H9 (cell line): ENCODE measurements around the gene COQ8A. TPM values are rescaled to one million over a fixed set of nuclear protein-coding genes. Genes with fewer than 3 reads are reported as not detected.

Source experiments
- DNase-seq: peaks from one replicate; pipeline ENCODE4 v3.0.0-alpha.2; 2017
- H2AFZ ChIP-seq: one replicate; pipeline ENCODE4 v1.6.1; 2013; ENCODE audit warnings: mild to moderate bottlenecking, low read length, control low read depth, moderate library complexity
- H2AK5ac ChIP-seq: 2 replicates; pipeline ENCODE4 v1.6.1; 2013; ENCODE audit warnings: low read length, control low read depth, mixed read lengths; ENCODE audit not compliant: insufficient read length
- H2BK120ac ChIP-seq: one replicate; pipeline ENCODE4 v1.6.1; 2013; ENCODE audit warnings: low read depth, mild to moderate bottlenecking, low read length, control low read depth, inconsistent platforms; ENCODE audit not compliant: poor library complexity, severe bottlenecking
- H2BK12ac ChIP-seq: 2 replicates; pipeline ENCODE4 v1.6.1; 2013; ENCODE audit warnings: low read length, control low read depth, mixed read lengths, low read depth; ENCODE audit not compliant: insufficient read length
- H2BK15ac ChIP-seq: 2 replicates; pipeline ENCODE4 v1.6.1; 2013; ENCODE audit warnings: low read depth, low read length, control low read depth
- H2BK20ac ChIP-seq: one replicate; pipeline ENCODE4 v1.6.1; 2013; ENCODE audit warnings: low read depth, mild to moderate bottlenecking, low read length, control low read depth, inconsistent platforms; ENCODE audit not compliant: poor library complexity, severe bottlenecking
- H2BK5ac ChIP-seq: 2 replicates; pipeline ENCODE4 v1.6.1; 2013; ENCODE audit warnings: low read length, control low read depth, mixed read lengths; ENCODE audit not compliant: insufficient read length
- H3K14ac ChIP-seq: 2 replicates; pipeline ENCODE4 v1.6.1; 2013; ENCODE audit warnings: low read length, control low read depth; ENCODE audit not compliant: insufficient read depth
- H3K18ac ChIP-seq: 2 replicates; pipeline ENCODE4 v1.6.1; 2013; ENCODE audit warnings: low read depth, mild to moderate bottlenecking, mixed read lengths, low read length, control low read depth; ENCODE audit not compliant: insufficient read length
- H3K23ac ChIP-seq: 2 replicates; pipeline ENCODE4 v1.6.1; 2013; ENCODE audit warnings: low read length, control low read depth, mixed read lengths, low read depth; ENCODE audit not compliant: insufficient read length
- H3K23me2 ChIP-seq: 2 replicates; pipeline ENCODE4 v1.6.1; 2013; ENCODE audit warnings: low read depth, mild to moderate bottlenecking, mixed read lengths, low read length, control low read depth; ENCODE audit not compliant: insufficient read length, poor library complexity, severe bottlenecking
- H3K27ac ChIP-seq: 2 replicates; pipeline ENCODE4 v1.5.1; 2013; ENCODE audit warnings: low read length, control low read depth, mixed read lengths, low read depth; ENCODE audit not compliant: insufficient read length
- H3K27me3 ChIP-seq: 2 replicates; pipeline ENCODE4 v1.6.1; 2013; ENCODE audit warnings: low read length, control low read depth, inconsistent platforms; ENCODE audit not compliant: insufficient read depth
- H3K4ac ChIP-seq: 2 replicates; pipeline ENCODE4 v1.6.1; 2013; ENCODE audit warnings: low read depth, mild to moderate bottlenecking, control low read depth, inconsistent platforms, low read length, moderate library complexity
- H3K4me1 ChIP-seq: 2 replicates; pipeline ENCODE4 v1.6.1; 2013; ENCODE audit warnings: low read length, control low read depth, inconsistent platforms; ENCODE audit not compliant: insufficient read depth
- H3K4me2 ChIP-seq: 2 replicates; pipeline ENCODE4 v1.6.1; 2013; ENCODE audit warnings: low read length, control low read depth, mixed read lengths; ENCODE audit not compliant: insufficient read length, insufficient read depth
- H3K56ac ChIP-seq: 2 replicates; pipeline ENCODE4 v1.6.1; 2013; ENCODE audit warnings: low read depth, mild to moderate bottlenecking, mixed read lengths, low read length, control low read depth; ENCODE audit not compliant: insufficient read length
- H3K79me1 ChIP-seq: 2 replicates; pipeline ENCODE4 v1.6.1; 2013; ENCODE audit warnings: low read depth, mild to moderate bottlenecking, moderate library complexity, low read length, control low read depth, inconsistent platforms; ENCODE audit not compliant: insufficient read depth, poor library complexity, severe bottlenecking
- H3K79me2 ChIP-seq: 2 replicates; pipeline ENCODE4 v1.6.1; 2013; ENCODE audit warnings: low read length, control low read depth, inconsistent platforms; ENCODE audit not compliant: insufficient read depth
- H3K9ac ChIP-seq: 2 replicates; pipeline ENCODE4 v1.6.1; 2013; ENCODE audit warnings: low read length, control low read depth, mixed read lengths; ENCODE audit not compliant: insufficient read length; ENCODE audit errors: extremely low read depth
- H3K9me3 ChIP-seq: one replicate; pipeline ENCODE4 v1.6.1; 2013; ENCODE audit warnings: low read depth, low read length, inconsistent platforms; ENCODE audit not compliant: control insufficient read depth
- H3T11ph ChIP-seq: one replicate; pipeline ENCODE4 v1.6.1; 2013; ENCODE audit warnings: mild to moderate bottlenecking, low read length, control low read depth, inconsistent platforms
- H4K20me1 ChIP-seq: one replicate; pipeline ENCODE4 v1.6.1; 2013; ENCODE audit not compliant: control insufficient read depth, insufficient read length, insufficient read depth
- H4K5ac ChIP-seq: 2 replicates; pipeline ENCODE4 v1.6.1; 2013; ENCODE audit warnings: low read depth, mild to moderate bottlenecking, mixed read lengths, low read length, control low read depth; ENCODE audit not compliant: insufficient read length
- H4K8ac ChIP-seq: replicated peaks from 2 replicates; pipeline ENCODE4 v1.6.1; 2013; ENCODE audit warnings: low read length, control low read depth, mixed read lengths, low read depth; ENCODE audit not compliant: insufficient read length
- H4K91ac ChIP-seq: 2 replicates; pipeline ENCODE4 v1.6.1; 2013; ENCODE audit warnings: low read depth, mild to moderate bottlenecking, moderate library complexity, mixed read lengths, low read length, control low read depth; ENCODE audit not compliant: insufficient read length
- H3K27ac Mint-ChIP-seq, 3 experiments: 2 replicates in 2 of 3; 3 replicates in 1 of 3; pipeline ENCODE4 v1.8.0; 2020 to 2021; ENCODE audit warnings: mixed read lengths in 3 of 3, mild to moderate bottlenecking in 1 of 3, moderate library complexity in 1 of 3
- H3K27me3 Mint-ChIP-seq: 2 replicates; pipeline ENCODE4 v1.8.0; 2021; ENCODE audit warnings: low read depth, mild to moderate bottlenecking, moderate library complexity, mixed read lengths
- H3K36me3 Mint-ChIP-seq, 3 experiments: 2 replicates in 2 of 3; 3 replicates in 1 of 3; pipeline ENCODE4 v1.8.0; 2020 to 2021; ENCODE audit warnings: low read depth in 3 of 3, mixed read lengths in 3 of 3; ENCODE audit not compliant: insufficient read depth in 1 of 3
- H3K4me1 Mint-ChIP-seq, 2 experiments: 2 replicates each; pipeline ENCODE4 v1.8.0; 2020; ENCODE audit warnings: mixed read lengths in 2 of 2
- H3K4me3 Mint-ChIP-seq, 2 experiments: 2 replicates in 1 of 2; 3 replicates in 1 of 2; pipeline ENCODE4 v1.8.0; 2020 to 2021; ENCODE audit warnings: mild to moderate bottlenecking in 2 of 2, mixed read lengths in 2 of 2, moderate library complexity in 1 of 2
- H3K9me3 Mint-ChIP-seq, 2 experiments: 2 replicates in 1 of 2; 3 replicates in 1 of 2; pipeline ENCODE4 v1.8.0; 2020; ENCODE audit warnings: mild to moderate bottlenecking in 2 of 2, mixed read lengths in 2 of 2, moderate library complexity in 1 of 2
- WGBS: extraction: QIAGEN DNeasy Blood & Tissue Kit; methylation state at CpG from one replicate; pipeline ENCODE4 v1.1.7; 2013; ENCODE audit warnings: missing lambda C conversion rate, low lambda C conversion rate, mixed read lengths; ENCODE audit not compliant: insufficient read length; ENCODE audit errors: extremely low coverage; 5-methylcytosine and 5-hydroxymethylcytosine counted together
- total RNA-seq: library from RNA; stranded (reverse); gene quantifications from 2 replicates; pipeline ENCODE4 v1.2.1, GENCODE V29; 2021
- TF ChIP-seq, protein P1 (sequence below): fragments of 200-600 bp; sonication (generic); conservative IDR thresholded peaks from 3 replicates; pipeline ENCODE4 v1.8.0; 2021; ENCODE audit warnings: antibody characterized with exemption, mild to moderate bottlenecking

Gene COQ8A
- total RNA-seq, 1 experiment from 2014 or later, result 26.0 TPM

DNA sequence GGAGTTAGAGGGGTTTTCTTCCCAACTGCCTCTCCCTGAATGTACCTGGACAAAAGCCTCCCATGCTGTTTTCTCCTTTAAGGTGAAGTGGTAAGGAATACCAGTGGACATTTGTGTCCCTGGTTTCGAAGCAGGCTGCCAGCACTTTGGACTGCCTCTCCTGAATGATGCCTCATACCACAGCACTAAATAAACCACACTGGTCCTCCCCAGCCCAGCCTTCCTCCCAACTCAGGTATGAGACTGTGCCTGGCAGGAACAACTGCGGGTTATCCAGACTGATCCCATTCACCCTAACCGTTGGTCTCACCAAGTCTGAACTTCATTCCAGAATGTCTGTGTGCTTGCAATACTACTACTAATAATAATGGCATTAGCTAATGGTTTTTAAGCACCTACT, 9.3 kb downstream of the COQ8A start:
- no peak overlapping the region for H3K14ac ChIP-seq
- H3K27ac Mint-ChIP-seq, result no peak overlapping the region
- H3K9me3 ChIP-seq, result no peaks in the 10 kb centered on the region
- WGBS, result no CpG with 5 or more reads among the region's 3 CpGs
- no peak overlapping the region for H2BK20ac ChIP-seq
- H3K4me2 ChIP-seq, result no peak overlapping the region
- H2AK5ac ChIP-seq, result no peak overlapping the region
- no peak overlapping the region for H4K8ac ChIP-seq
- H3K4me1 Mint-ChIP-seq, result peaks cover 31 to 45% of the 10 kb centered on the region in 2 experiments
- no peak overlapping the region for H4K91ac ChIP-seq
- H2BK5ac ChIP-seq, result no peak overlapping the region
- no peak overlapping the region for H3K18ac ChIP-seq
- H3K27me3 ChIP-seq, result no peaks in the 10 kb centered on the region
- H4K5ac ChIP-seq, result no peak overlapping the region
- no peak overlapping the region for H2BK15ac ChIP-seq
- peaks cover 1 to 7% (median 6%) of the 10 kb centered on the region in 3 experiments; a peak in 5 of 7 replicates for H3K36me3 Mint-ChIP-seq
- H3K27me3 Mint-ChIP-seq, result no peaks in the 10 kb centered on the region
- no peak overlapping the region for H3K9ac ChIP-seq
- TF ChIP-seq, protein P1, sequence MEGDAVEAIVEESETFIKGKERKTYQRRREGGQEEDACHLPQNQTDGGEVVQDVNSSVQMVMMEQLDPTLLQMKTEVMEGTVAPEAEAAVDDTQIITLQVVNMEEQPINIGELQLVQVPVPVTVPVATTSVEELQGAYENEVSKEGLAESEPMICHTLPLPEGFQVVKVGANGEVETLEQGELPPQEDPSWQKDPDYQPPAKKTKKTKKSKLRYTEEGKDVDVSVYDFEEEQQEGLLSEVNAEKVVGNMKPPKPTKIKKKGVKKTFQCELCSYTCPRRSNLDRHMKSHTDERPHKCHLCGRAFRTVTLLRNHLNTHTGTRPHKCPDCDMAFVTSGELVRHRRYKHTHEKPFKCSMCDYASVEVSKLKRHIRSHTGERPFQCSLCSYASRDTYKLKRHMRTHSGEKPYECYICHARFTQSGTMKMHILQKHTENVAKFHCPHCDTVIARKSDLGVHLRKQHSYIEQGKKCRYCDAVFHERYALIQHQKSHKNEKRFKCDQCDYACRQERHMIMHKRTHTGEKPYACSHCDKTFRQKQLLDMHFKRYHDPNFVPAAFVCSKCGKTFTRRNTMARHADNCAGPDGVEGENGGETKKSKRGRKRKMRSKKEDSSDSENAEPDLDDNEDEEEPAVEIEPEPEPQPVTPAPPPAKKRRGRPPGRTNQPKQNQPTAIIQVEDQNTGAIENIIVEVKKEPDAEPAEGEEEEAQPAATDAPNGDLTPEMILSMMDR, result no peak
- H3K79me2 ChIP-seq, result no peaks in the 10 kb centered on the region
- H3K4ac ChIP-seq, result no peak overlapping the region
- peaks cover 3% of the 10 kb centered on the region for H3K4me1 ChIP-seq
- DNase-seq, result no peak
- no peak overlapping the region for H3K23ac ChIP-seq
- no peak overlapping the region for H3T11ph ChIP-seq
- no peak overlapping the region for H3K4me3 Mint-ChIP-seq
- peaks cover 5% of the 10 kb centered on the region for H3K79me1 ChIP-seq
- H2BK120ac ChIP-seq, result no peak overlapping the region
- H3K9me3 Mint-ChIP-seq, result peaks cover 2 to 4% of the 10 kb centered on the region in 2 experiments; a peak in 2 of 5 replicates
- no peak overlapping the region for H2AFZ ChIP-seq
- H3K23me2 ChIP-seq, result no peaks in the 10 kb centered on the region
- H3K56ac ChIP-seq, result no peak overlapping the region
- no peaks in the 10 kb centered on the region for H4K20me1 ChIP-seq
- no peak overlapping the region for H2BK12ac ChIP-seq
- no peak overlapping the region for H3K27ac ChIP-seq
